CD4-positive, alpha-beta T cell (primary cell): ENCODE results near the gene PLK2. TPM values are rescaled to one million over a fixed set of nuclear protein-coding genes. Genes with fewer than 3 reads are reported as not detected.

ENCODE experiments used
- ATAC-seq: fragments of 200-7000 bp; cut with Tn5 transposase; one replicate; pipeline ENCODE4 v1.10.0; 2022; ENCODE audit warnings: mild to moderate bottlenecking; ENCODE audit not compliant: poor library complexity
- CTCF ChIA-PET: fragments of 350-600 bp; sonication (Branson Sonifier 250); formaldehyde crosslinking; loops from one replicate; lab custom pipeline; 2021; ENCODE audit warnings: antibody characterized with exemption, inconsistent platforms; lab: Charles Lee
- POLR2A ChIA-PET: fragments of 350-600 bp; sonication (Branson Sonifier 250); formaldehyde crosslinking; loops from one replicate; lab custom pipeline; 2021; ENCODE audit warnings: antibody characterized with exemption, inconsistent platforms; lab: Charles Lee
- DNase-seq, 14 experiments: peaks; one replicate each; pipeline ENCODE4 v3.0.0-alpha.2; 2013 to 2020; ENCODE audit warnings: mixed read lengths in 2 of 14
- H3K27ac ChIP-seq, 2 donors: one replicate each; pipeline versions ENCODE4 v1.5.1 to v1.7.0; 2013; ENCODE audit warnings: low read length in 2 of 2, low read depth in 1 of 2, mild to moderate bottlenecking in 1 of 2
- H3K27me3 ChIP-seq, 2 experiments: 1 replicate in 1 of 2; 2 replicates in 1 of 2; pipeline versions ENCODE4 v1.6.1 to v1.7.0; 2013; ENCODE audit warnings: low read length in 2 of 2, control low read depth in 1 of 2, mild to moderate bottlenecking in 1 of 2, moderate library complexity in 1 of 2; ENCODE audit not compliant: insufficient read depth in 2 of 2, control insufficient read depth in 1 of 2
- H3K36me3 ChIP-seq: one replicate; pipeline ENCODE4 v1.6.1; 2013; ENCODE audit warnings: low read length, control low read depth; ENCODE audit not compliant: insufficient read depth
- H3K4me1 ChIP-seq: one replicate; pipeline ENCODE4 v1.6.1; 2013; ENCODE audit warnings: low read length, control low read depth; ENCODE audit not compliant: insufficient read depth
- H3K4me3 ChIP-seq: one replicate; pipeline ENCODE4 v1.5.1; 2013; ENCODE audit warnings: mild to moderate bottlenecking, low read length, moderate library complexity
- H3K9me3 ChIP-seq, 2 experiments: 1 replicate in 1 of 2; 2 replicates in 1 of 2; pipeline versions ENCODE4 v1.6.1 to v1.7.0; 2013; ENCODE audit warnings: low read length in 2 of 2, mild to moderate bottlenecking in 2 of 2, control low read depth in 1 of 2, moderate library complexity in 1 of 2; ENCODE audit not compliant: control insufficient read depth in 1 of 2, insufficient read depth in 1 of 2
- H3K27ac Mint-ChIP-seq: one replicate; pipeline ENCODE4 v1.8.0; 2020; ENCODE audit warnings: mixed read lengths
- H3K27me3 Mint-ChIP-seq: one replicate; pipeline ENCODE4 v1.8.0; 2021; ENCODE audit warnings: mixed read lengths
- H3K36me3 Mint-ChIP-seq: one replicate; pipeline ENCODE4 v1.8.0; 2021; ENCODE audit warnings: low read depth, mixed read lengths
- H3K4me1 Mint-ChIP-seq: one replicate; pipeline ENCODE4 v1.8.0; 2021; ENCODE audit warnings: low read depth, mixed read lengths
- H3K4me3 Mint-ChIP-seq: one replicate; pipeline ENCODE4 v1.8.0; 2020; ENCODE audit warnings: mild to moderate bottlenecking, mixed read lengths
- H3K9me3 Mint-ChIP-seq: one replicate; pipeline ENCODE4 v1.8.0; 2020; ENCODE audit warnings: mixed read lengths
- CTCF ChIP-seq: fragments of 200-600 bp; IDR thresholded peaks from one replicate; pipeline ENCODE4 v1.8.0; 2022; ENCODE audit warnings: antibody characterized with exemption, mild to moderate bottlenecking
- intact Hi-C, 2 experiments: fragments of 100-400 bp; cut with DNase I in 1 of 2; cut with micrococcal nuclease in 1 of 2; formaldehyde crosslinking; loops; one replicate each; pipeline versions ENCODE4 v1.15.1 to v1.9.0; 2023 to 2025; cut with DNase I, micrococcal nuclease
- total RNA-seq, 174 experiments: library from RNA in 2 of 174; stranded (reverse) in 2 of 174; gene quantifications; one replicate each; pipeline ENCODE4 v1.2.3 and lab custom pipeline; 2021 to 2026

PLK2 gene
- total RNA-seq, 2 experiments from 2014 or later: 57.2 to 59.7 TPM

GRCh38 chr5:58431832-58432231 is 28.1 kb downstream of the PLK2 start:
- Histone ChIP-seq H3K4me1 (no peaks in the 10 kb centered on the region), H3K4me3 (no peak overlapping the region), H3K27ac (no peak overlapping the region), H3K9me3 (no peaks in the 10 kb centered on the region), H3K36me3 (no peaks in the 10 kb centered on the region), H3K27me3 (no peaks in the 10 kb centered on the region)
- ATAC-seq (no peak), DNase-seq (no peak)
- Mint-ChIP-seq H3K36me3 (no peaks in the 10 kb centered on the region), H3K4me1 (peaks cover 6% of the 10 kb centered on the region), H3K4me3 (no peak overlapping the region), H3K9me3 (no peaks in the 10 kb centered on the region), H3K27ac (no peak overlapping the region), H3K27me3 (no peaks in the 10 kb centered on the region)
- intact Hi-C loops: no loop called here
- no peak for TF ChIP-seq CTCF
- CTCF ChIA-PET: no interaction called here
- POLR2A ChIA-PET: no interaction called here

GRCh38 chr5:58412932-58413331 is 47.0 kb downstream of the PLK2 start:
- Mint-ChIP-seq H3K27me3 (peaks cover 8% of the 10 kb centered on the region), H3K36me3 (no peaks in the 10 kb centered on the region), H3K27ac (no peak overlapping the region), H3K9me3 (no peaks in the 10 kb centered on the region), H3K4me1 (no peaks in the 10 kb centered on the region), H3K4me3 (no peak overlapping the region)
- Histone ChIP-seq H3K9me3 (no peaks in the 10 kb centered on the region), H3K27ac (no peak overlapping the region), H3K27me3 (peaks cover 0 to 5% of the 10 kb centered on the region in 2 experiments), H3K4me3 (no peak overlapping the region), H3K4me1 (no peaks in the 10 kb centered on the region), H3K36me3 (no peaks in the 10 kb centered on the region)
- ATAC-seq (no peak), DNase-seq (no peak)
- ChIA-PET CTCF (interaction anchor here (1.0 kb wide), 1 partner anchor 27 kb away, joined by 3 read pairs; no protein-coding TSS in a partner anchor), POLR2A (no interaction called here)
- TF ChIP-seq CTCF: no peak
- intact Hi-C loops: no loop called here

- CTCF ChIA-PET: no interaction called here
- H3K27me3 Mint-ChIP-seq: peaks cover 8% of the 10 kb centered on the region
- no peaks in the 10 kb centered on the region for H3K9me3 Mint-ChIP-seq
Observed at GRCh38 chr5:58412081-58412480, 47.8 kb downstream of the PLK2 start.

More at GRCh38 chr5:58412081-58412480, 47.8 kb downstream of the PLK2 start:
- no peaks in the 10 kb centered on the region for H3K4me1 Mint-ChIP-seq
- no peaks in the 10 kb centered on the region for H3K36me3 Mint-ChIP-seq
- no peaks in the 10 kb centered on the region for H3K36me3 ChIP-seq
- no peak overlapping the region for H3K27ac ChIP-seq
- H3K9me3 ChIP-seq: no peaks in the 10 kb centered on the region
- no peaks in the 10 kb centered on the region for H3K4me1 ChIP-seq
- no peak overlapping the region for H3K27ac Mint-ChIP-seq
- no peak for TF ChIP-seq CTCF
- no peak overlapping the region for H3K4me3 ChIP-seq
- POLR2A ChIA-PET: no interaction called here
- ATAC-seq (no peak), DNase-seq (no peak)
- intact Hi-C loops: no loop called here
- peaks cover 0 to 5% of the 10 kb centered on the region in 2 experiments for H3K27me3 ChIP-seq
- H3K4me3 Mint-ChIP-seq: no peak overlapping the region
